Psoas muscle (tissue), 8 donors: ENCODE measurements around the gene TNP1. TPM values are rescaled to one million over a fixed set of nuclear protein-coding genes. Genes with fewer than 3 reads are reported as not detected.

Source experiments
- ATAC-seq, 4 donors: fragments of 200-7000 bp; cut with Tn5 transposase; one replicate each; pipeline ENCODE4 v1.9.1; 2020; ENCODE audit warnings: moderate library complexity in 3 of 4, mild to moderate bottlenecking in 2 of 4
- DNase-seq, 2 donors: peaks; one replicate each; pipeline ENCODE4 v3.0.0-alpha.2; 2020
- H3K27ac ChIP-seq: fragments of 200-600 bp; one replicate; pipeline ENCODE4 v1.8.0; 2022
- H3K27me3 ChIP-seq, 3 donors: fragments of 200-600 bp in 1 of 3; one replicate each; pipeline versions ENCODE4 v1.6.1 to v1.8.0; 2013 to 2022; ENCODE audit warnings: low read length in 2 of 3, mild to moderate bottlenecking in 2 of 3, moderate library complexity in 1 of 3; ENCODE audit not compliant: insufficient read depth in 3 of 3
- H3K36me3 ChIP-seq, 2 donors: fragments of 200-600 bp in 1 of 2; one replicate each; pipeline versions ENCODE4 v1.6.1 to v1.8.0; 2013 to 2022; ENCODE audit warnings: low read depth in 1 of 2, mild to moderate bottlenecking in 1 of 2, moderate library complexity in 1 of 2; ENCODE audit not compliant: insufficient read depth in 1 of 2
- H3K4me1 ChIP-seq: fragments of 200-600 bp; one replicate; pipeline ENCODE4 v1.8.0; 2022
- H3K4me3 ChIP-seq: fragments of 200-600 bp; one replicate; pipeline ENCODE4 v1.8.0; 2022; ENCODE audit warnings: mild to moderate bottlenecking
- H3K9me3 ChIP-seq: fragments of 200-600 bp; one replicate; pipeline ENCODE4 v1.8.0; 2022
- CTCF ChIP-seq: fragments of 200-600 bp; IDR thresholded peaks from one replicate; pipeline ENCODE4 v1.8.0; 2022; ENCODE audit warnings: antibody characterized with exemption
- WGBS, 3 donors: extraction: QIAGEN DNeasy Blood & Tissue Kit; methylation state at CpG; one replicate each; pipeline versions ENCODE4 v1.1.6 to v1.1.7; 2013; 5-methylcytosine and 5-hydroxymethylcytosine counted together
- intact Hi-C, 2 donors: fragments of 100-400 bp; cut with DNase I; formaldehyde crosslinking; loops; one replicate each; pipeline versions ENCODE4 v1.11.0 to v1.14.2; 2022
- polyA plus RNA-seq, 3 donors: library from polyadenylated mRNA; stranded (reverse); fragments of 200-250 nt; gene quantifications; one replicate each; pipeline ENCODE4 v1.2.3, GENCODE V29; 2013
- total RNA-seq, 4 donors: library from RNA; stranded (reverse); fragmentation: NEBNext Ultra II Directional in 2 of 4; extraction: Animal tissue kit (Norgen Biotek cat#: 25700) in 2 of 4; gene quantifications; one replicate each; pipeline versions ENCODE4 v1.2.1 to v1.2.4, GENCODE V29; 2021 to 2023
- donor health status: healthy with polysubstance abuse.
- donor health status: DM: no; HTN: no; CAD: no; lungs with moderate emphysema.
- donor health status: Bipolar disorder and iron deficiency.
- donor health status: healthy.
- donor health status: DM: yes; HTN: yes; CAD: no.
- donor health status: DM: no; HTN: no; CAD: no.
- donor health status: DM: no; HTN: no; CAD: no.
- donor health status: DM: yes; HTN: yes; CAD: no.

The TNP1 gene
- total and polyA plus RNA-seq, 7 donors = not detected

GRCh38 chr2:216888887-216889622 is 29.2 kb upstream of the TNP1 start:
- intact Hi-C loops = loop anchor here (2.0 to 10.0 kb wide), 5 partner anchors 192 to 626 kb away; partner anchors contain the start of gene IGFBP5 (in 2 of the 2)
- DNase-seq = peak; percentile 68 to 89
- H3K4me3 ChIP-seq = no peak overlapping the region
- 25 to 52% (median 30%) methylated on average over 8 of the region's 8 CpGs for WGBS, 3 donors
- H3K36me3 ChIP-seq = no peaks in the 10 kb centered on the region
- H3K4me1 ChIP-seq = peaks cover 48% of the 10 kb centered on the region
- ATAC-seq = peak; percentile 79 to 86 (median 81)
- no peaks in the 10 kb centered on the region for H3K27me3 ChIP-seq
- no peak for TF ChIP-seq CTCF
- peak overlapping the region; percentile 83 for H3K27ac ChIP-seq
- H3K9me3 ChIP-seq = no peaks in the 10 kb centered on the region

DNA sequence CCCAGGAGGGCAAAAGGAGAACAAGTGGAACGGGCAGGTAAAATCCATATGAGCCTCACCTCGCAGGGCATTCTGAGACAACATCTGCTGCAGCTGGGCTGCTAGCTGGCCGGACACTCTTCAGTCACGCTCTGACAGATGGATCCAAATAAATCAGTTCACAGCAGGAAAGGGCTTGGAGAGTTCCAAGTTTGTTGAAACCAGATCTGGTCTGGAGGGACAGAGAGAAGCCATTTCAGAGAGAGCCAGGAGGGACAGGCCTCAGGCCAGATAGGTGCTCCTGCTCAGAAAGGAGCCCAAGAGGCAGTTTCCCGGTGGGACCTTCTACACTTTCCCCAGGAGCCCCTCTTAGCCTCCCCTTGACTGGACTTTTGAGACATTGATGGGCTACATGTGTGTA is 28.2 kb upstream of the TNP1 start:
- H3K27ac ChIP-seq = peak overlapping the region; percentile 83
- no peak for TF ChIP-seq CTCF
- intact Hi-C loops = loop anchor here (2.0 to 10.0 kb wide), 5 partner anchors 191 to 627 kb away; partner anchors contain the start of gene IGFBP5 (in 2 of the 2)
- peak overlapping the region; percentile 21 for H3K4me3 ChIP-seq
- H3K27me3 ChIP-seq = no peaks in the 10 kb centered on the region
- H3K4me1 ChIP-seq = peaks cover 57% of the 10 kb centered on the region
- H3K36me3 ChIP-seq = no peaks in the 10 kb centered on the region
- WGBS, 3 donors = 16 to 39% (median 31%) methylated on average over 5 of the region's 5 CpGs
- ATAC-seq (peak; percentile 62 to 77 (median 64)), DNase-seq (peak; percentile 14 to 55)
- H3K9me3 ChIP-seq = no peaks in the 10 kb centered on the region

DNA sequence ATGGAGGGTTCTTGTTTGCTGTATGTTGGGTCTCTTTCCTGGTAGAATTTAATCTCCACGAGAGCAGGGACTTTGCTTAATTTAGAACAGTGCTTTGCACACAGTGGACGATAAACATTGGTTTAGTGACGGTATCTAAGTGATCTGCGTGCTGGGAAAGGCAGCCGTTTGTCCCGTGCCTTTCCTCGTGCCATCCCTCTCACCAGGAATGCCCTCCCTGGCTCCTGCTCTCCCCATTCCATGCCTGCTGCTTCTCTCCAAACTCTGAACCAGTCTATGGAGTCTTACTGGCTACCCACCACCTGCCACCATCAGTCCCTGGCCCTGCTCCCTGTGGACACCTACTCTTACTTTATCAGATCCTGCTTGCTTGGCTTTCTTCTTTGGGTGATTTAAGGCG is 27.3 kb upstream of the TNP1 start:
- Histone ChIP-seq H3K27me3 (no peaks in the 10 kb centered on the region), H3K36me3 (no peaks in the 10 kb centered on the region), H3K4me1 (peaks cover 65% of the 10 kb centered on the region), H3K4me3 (peak overlapping the region; percentile 37), H3K27ac (peak overlapping the region; percentile 83), H3K9me3 (no peaks in the 10 kb centered on the region)
- no peak for TF ChIP-seq CTCF
- 25 to 43% (median 28%) methylated on average over 8 of the region's 8 CpGs for WGBS, 3 donors
- ATAC-seq = peak; percentile 45 to 51 (median 48)
- intact Hi-C loops = loop anchor here (5.0 to 10.0 kb wide), 4 partner anchors 190 to 628 kb away; partner anchors contain the start of gene IGFBP5 (in 1 of the 2)
- peak; percentile 35 to 64 for DNase-seq

GRCh38 chr2:216885117-216885553 is 25.3 kb upstream of the TNP1 start:
- no peak overlapping the region for H3K4me3 ChIP-seq
- H3K27me3 ChIP-seq = no peaks in the 10 kb centered on the region
- H3K36me3 ChIP-seq = no peaks in the 10 kb centered on the region
- DNase-seq (peak; percentile 12 to 57), ATAC-seq (no peak)
- 53 to 76% (median 61%) methylated on average over 32 of the region's 32 CpGs for WGBS, 3 donors
- intact Hi-C loops = loop anchor here (5.0 to 10.0 kb wide), 4 partner anchors 188 to 630 kb away; partner anchors contain the start of gene IGFBP5 (in 1 of the 2)
- H3K4me1 ChIP-seq = peaks cover 82% of the 10 kb centered on the region
- no peaks in the 10 kb centered on the region for H3K9me3 ChIP-seq
- no peak for TF ChIP-seq CTCF
- H3K27ac ChIP-seq = peak overlapping the region; percentile 83
